Ishikawa (cell line): ENCODE data around the gene RNF2.

Experiments
- EP300 ChIP-seq: IDR thresholded peaks from 2 replicates; pipeline ENCODE4 v1.6.1; 2012; ENCODE audit warnings: borderline replicate concordance
- MAX ChIP-seq: IDR thresholded peaks from 2 replicates; pipeline ENCODE4 v1.6.1; 2012
- RAD21 ChIP-seq: IDR thresholded peaks from 2 replicates; pipeline ENCODE4 v1.6.1; 2012; ENCODE audit warnings: low read depth
- REST ChIP-seq: IDR thresholded peaks from 2 replicates; pipeline ENCODE4 v1.6.1; 2012; ENCODE audit warnings: low read depth, mild to moderate bottlenecking
- TAF1 ChIP-seq: IDR thresholded peaks from 2 replicates; pipeline ENCODE4 v1.6.1; 2012; ENCODE audit warnings: low read depth, mild to moderate bottlenecking
- TCF12 ChIP-seq: IDR thresholded peaks from 2 replicates; pipeline ENCODE4 v1.6.1; 2012; ENCODE audit warnings: low read depth
- USF1 ChIP-seq: IDR thresholded peaks from 2 replicates; pipeline ENCODE4 v1.6.1; 2012
- YY1 ChIP-seq: IDR thresholded peaks from 2 replicates; pipeline ENCODE4 v1.6.1; 2012; ENCODE audit warnings: low read depth

GRCh38 chr1:185110145-185110544, 64.8 kb downstream of the RNF2 start:
- TF ChIP-seq TAF1 (no peak), MAX (no peak), EP300 (no peak), REST (no peak), RAD21 (no peak), TCF12 (no peak), USF1 (no peak), YY1 (no peak)
